Lower leg skin (tissue), 4 donors: ENCODE results near the gene RTCA. TPM values are rescaled to one million over a fixed set of nuclear protein-coding genes. Genes with fewer than 3 reads are reported as not detected.
"Not testable (repeated sequence)": the region's sequence is repeated elsewhere in the genome, so short reads cannot be mapped to it uniquely, and the experiment has no call there.

Source experiments
- DNase-seq, 2 donors: peaks; one replicate each; pipeline ENCODE4 v3.0.0-alpha.2; 2019; ENCODE audit warnings: low spot score in 2 of 2
- H3K4me3 ChIP-seq: fragments of 200-600 bp; sonication (generic); 2 replicates; pipeline ENCODE4 v1.5.1; 2017; ENCODE audit warnings: mild to moderate bottlenecking, low read depth; ENCODE audit not compliant: poor library complexity, severe bottlenecking
- POLR2A ChIP-seq, 2 donors: fragments of 450-650 bp; IDR thresholded peaks; one replicate each; pipeline ENCODE4 v1.6.1; 2016 to 2017; ENCODE audit warnings: antibody characterized with exemption in 2 of 2, mild to moderate bottlenecking in 1 of 2, moderate library complexity in 1 of 2
- WGBS, 2 donors: methylation state at CpG; one replicate each; pipeline ENCODE4 v1.1.5; 2018; 5-methylcytosine and 5-hydroxymethylcytosine counted together
- intact Hi-C: fragments of 100-400 bp; cut with DNase I; formaldehyde crosslinking; loops from one replicate; pipeline ENCODE4 v1.15.0; 2023; ENCODE audit warnings: low total_unique reads
- total RNA-seq, 4 donors: library from RNA; depleted of rRNA; stranded (reverse); fragments of >200 nt; gene quantifications; one replicate each; pipeline ENCODE4 v1.1.0, GENCODE V29; 2016
- TF ChIP-seq, protein P1 (sequence below), 3 donors: fragments of 450-650 bp; IDR thresholded peaks; one replicate each; pipeline ENCODE4 v1.5.1; 2016; ENCODE audit warnings: antibody characterized with exemption in 3 of 3, mild to moderate bottlenecking in 3 of 3, moderate library complexity in 2 of 3

RTCA gene
- total RNA-seq, 4 donors from 2014 or later: 13.0 to 26.6 (median 17.1) TPM

DNA sequence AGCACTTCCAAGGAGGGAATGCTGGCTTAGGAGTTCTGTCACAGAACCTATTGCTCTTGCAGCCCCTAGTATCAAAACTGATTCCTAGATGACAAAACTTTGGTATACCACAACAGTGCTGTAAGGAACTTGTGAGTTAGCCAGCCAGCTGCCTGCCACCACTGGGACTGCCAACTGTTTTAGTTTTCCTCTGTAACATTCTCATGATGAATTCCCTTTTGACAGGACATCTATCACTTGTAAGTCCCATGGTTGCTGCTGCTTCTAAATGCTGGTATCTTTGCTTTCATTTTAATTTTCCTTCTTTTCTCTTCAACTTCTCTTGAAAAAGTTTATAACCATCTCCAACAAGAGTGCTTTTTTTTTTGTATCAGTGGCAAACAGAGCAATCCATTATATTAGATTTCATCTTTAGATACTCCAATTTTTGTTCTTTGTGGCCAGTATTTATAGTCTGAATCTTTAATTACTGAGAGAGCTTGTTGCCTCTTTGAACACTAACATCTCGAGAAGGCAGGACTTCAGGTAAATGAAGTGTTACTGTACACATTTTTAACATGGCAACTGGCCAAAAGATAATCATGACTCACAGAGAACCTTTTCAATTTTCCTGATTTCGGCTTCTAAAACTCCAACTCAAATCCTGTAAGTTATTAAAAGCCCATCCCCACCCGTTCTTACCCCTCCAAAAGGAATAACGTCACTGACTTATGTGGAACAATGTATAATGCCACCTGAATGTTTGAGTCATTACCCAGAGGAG lies 36.2 kb upstream of the RTCA start:
- TF ChIP-seq, protein P1, sequence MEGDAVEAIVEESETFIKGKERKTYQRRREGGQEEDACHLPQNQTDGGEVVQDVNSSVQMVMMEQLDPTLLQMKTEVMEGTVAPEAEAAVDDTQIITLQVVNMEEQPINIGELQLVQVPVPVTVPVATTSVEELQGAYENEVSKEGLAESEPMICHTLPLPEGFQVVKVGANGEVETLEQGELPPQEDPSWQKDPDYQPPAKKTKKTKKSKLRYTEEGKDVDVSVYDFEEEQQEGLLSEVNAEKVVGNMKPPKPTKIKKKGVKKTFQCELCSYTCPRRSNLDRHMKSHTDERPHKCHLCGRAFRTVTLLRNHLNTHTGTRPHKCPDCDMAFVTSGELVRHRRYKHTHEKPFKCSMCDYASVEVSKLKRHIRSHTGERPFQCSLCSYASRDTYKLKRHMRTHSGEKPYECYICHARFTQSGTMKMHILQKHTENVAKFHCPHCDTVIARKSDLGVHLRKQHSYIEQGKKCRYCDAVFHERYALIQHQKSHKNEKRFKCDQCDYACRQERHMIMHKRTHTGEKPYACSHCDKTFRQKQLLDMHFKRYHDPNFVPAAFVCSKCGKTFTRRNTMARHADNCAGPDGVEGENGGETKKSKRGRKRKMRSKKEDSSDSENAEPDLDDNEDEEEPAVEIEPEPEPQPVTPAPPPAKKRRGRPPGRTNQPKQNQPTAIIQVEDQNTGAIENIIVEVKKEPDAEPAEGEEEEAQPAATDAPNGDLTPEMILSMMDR (IDR thresholded peaks at IDR 0.05): no peak
- no peak for TF ChIP-seq POLR2A (IDR thresholded peaks at IDR 0.05)
- H3K4me3 ChIP-seq: no peak overlapping the region
- 48 to 57% methylated on average over 4 of the region's 4 CpGs for WGBS, 2 donors
- DNase-seq: no peak
- intact Hi-C loops: no loop called here

DNA sequence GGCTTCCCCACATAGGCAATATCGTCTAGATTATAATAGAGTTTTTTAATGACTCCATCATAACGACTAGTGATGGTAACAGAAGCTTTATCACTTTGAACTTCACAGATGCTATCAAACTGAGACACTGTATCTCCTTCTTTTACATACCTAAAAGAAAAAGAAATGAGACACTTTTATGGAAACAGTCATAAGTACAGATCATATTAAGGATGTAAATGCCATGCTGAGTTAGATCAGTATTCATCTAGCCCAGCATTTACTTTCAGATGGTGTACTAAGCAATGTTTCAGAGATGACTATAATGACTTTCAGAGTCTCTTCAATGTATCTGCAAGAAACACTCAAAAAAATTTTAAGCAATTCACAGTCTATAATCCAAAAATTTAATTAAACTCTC lies 35.3 kb upstream of the RTCA start:
- H3K4me3 ChIP-seq: no peak overlapping the region
- intact Hi-C loops: no loop called here
- no peak for TF ChIP-seq POLR2A (IDR thresholded peaks at IDR 0.05)
- TF ChIP-seq, protein P1 (IDR thresholded peaks at IDR 0.05): no peak
- WGBS, 2 donors: 86 to 95% methylated on average over 2 of the region's 2 CpGs
- DNase-seq: no peak

DNA sequence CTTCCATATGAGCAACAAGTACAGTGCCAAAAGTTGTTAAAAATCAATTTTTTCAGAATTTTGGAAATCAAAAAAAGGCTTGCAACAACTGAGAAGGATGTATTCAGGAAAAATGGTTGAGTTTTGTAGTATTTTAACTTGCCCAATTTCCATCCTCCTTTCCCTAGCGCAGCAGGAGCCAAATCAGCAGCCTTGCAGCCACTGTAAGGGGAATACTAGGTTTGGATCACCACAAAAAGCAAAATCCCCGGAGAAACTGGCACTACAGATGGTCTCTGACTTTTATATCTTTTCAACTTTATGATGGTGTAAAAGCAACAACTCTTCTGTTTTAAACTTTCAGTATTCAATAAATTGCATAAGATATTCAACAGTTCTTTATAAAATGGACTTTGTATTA lies 34.3 kb upstream of the RTCA start:
- H3K4me3 ChIP-seq: no peak overlapping the region
- WGBS, 2 donors: 86 to 88% methylated on average over 2 of the region's 2 CpGs
- intact Hi-C loops: no loop called here
- DNase-seq: no peak
- TF ChIP-seq, protein P1 (IDR thresholded peaks at IDR 0.05): no peak
- no peak for TF ChIP-seq POLR2A (IDR thresholded peaks at IDR 0.05)

DNA sequence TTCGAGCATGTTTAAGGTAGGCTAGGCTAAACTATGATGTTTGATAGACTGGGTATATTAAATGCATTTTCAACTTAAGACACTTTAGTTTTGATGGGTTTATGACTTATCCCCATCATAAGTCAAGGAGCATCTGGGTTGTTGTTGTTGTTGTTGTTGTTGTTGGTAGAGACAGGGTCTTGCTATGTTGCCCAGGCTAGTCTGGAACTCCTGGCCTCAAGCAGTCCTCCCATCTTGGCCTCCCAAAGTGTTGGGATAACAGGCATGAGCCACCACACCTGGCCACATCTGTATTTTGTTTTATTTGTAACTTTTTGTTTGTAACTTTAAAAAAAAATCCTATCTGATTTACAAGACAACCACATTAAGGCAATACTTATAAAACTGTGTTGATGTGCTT lies 33.9 kb upstream of the RTCA start:
- intact Hi-C loops: no loop called here
- 95 to 98% methylated on average over 1 of the region's 1 CpG for WGBS, 2 donors

DNA sequence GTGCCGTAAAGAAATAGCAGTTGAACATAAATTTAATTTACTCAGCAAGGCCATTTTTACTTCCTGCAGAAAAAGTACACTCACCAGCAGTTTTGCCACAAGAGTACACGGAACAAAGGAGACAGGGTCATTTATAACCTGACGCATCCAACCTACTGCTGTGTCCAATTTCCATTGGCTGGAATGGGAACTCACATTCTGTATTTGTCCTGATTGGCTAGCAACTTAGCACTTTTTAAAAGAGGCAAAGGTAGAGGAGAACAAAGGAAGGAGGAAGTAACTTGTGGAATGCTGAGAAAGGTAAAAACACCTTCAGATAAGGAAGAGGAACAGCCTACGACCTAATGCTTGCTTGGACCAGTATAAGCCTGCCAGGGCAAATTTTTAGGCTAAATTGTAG lies 32.5 kb upstream of the RTCA start:
- H3K4me3 ChIP-seq, intact Hi-C loops, DNase-seq: not testable (repeated sequence)
- 72 to 81% methylated on average over 4 of the region's 4 CpGs for WGBS, 2 donors

More for the DNA sequence above, 33.9 kb upstream of the RTCA start:
- DNase-seq: no peak
- H3K4me3 ChIP-seq: no peak overlapping the region
- no peak for TF ChIP-seq POLR2A (IDR thresholded peaks at IDR 0.05)
- TF ChIP-seq, protein P1 (IDR thresholded peaks at IDR 0.05): no peak

DNA sequence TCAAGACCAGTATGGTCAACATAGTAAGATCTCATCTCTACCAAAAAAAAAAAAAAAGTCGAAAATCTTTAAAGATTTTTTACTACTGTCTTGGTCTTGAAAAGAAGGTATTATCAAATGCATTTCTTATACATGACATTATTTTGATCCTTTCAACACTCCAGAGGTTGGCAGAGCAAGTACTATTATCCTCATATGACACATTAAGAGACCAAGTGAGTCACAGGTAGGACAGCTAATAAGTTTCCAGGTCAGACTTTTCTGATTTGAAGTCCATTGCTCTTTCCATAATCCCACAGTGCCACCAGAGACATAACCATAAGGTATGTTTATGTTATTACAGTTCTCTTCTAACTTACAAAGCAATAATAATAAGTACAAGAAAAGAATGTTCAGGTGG lies 31.6 kb upstream of the RTCA start:
- TF ChIP-seq, protein P1 (IDR thresholded peaks at IDR 0.05): no peak
- no peak for TF ChIP-seq POLR2A (IDR thresholded peaks at IDR 0.05)
- intact Hi-C loops: no loop called here
- 85 to 91% methylated on average over 1 of the region's 1 CpG for WGBS, 2 donors

More for the DNA sequence above, 31.6 kb upstream of the RTCA start:
- no peak for DNase-seq
- no peak overlapping the region for H3K4me3 ChIP-seq
